HG03045 (cell line): ENCODE measurements around the gene EFHD1.
"Not testable (repeated sequence)": the region's sequence is repeated elsewhere in the genome, so short reads cannot be mapped to it uniquely, and the experiment has no call there.

Source experiments
- ATAC-seq: cut with Tn5 transposase; IDR thresholded peaks from one replicate; pipeline ENCODE4 v1.9.1; 2021; ENCODE audit warnings: mild to moderate bottlenecking, moderate library complexity; ENCODE audit not compliant: unreplicated experiment

The EFHD1 gene

GRCh38 chr2:232646726-232647125, 13.3 kb downstream of the EFHD1 start:
- no peak for ATAC-seq

DNA sequence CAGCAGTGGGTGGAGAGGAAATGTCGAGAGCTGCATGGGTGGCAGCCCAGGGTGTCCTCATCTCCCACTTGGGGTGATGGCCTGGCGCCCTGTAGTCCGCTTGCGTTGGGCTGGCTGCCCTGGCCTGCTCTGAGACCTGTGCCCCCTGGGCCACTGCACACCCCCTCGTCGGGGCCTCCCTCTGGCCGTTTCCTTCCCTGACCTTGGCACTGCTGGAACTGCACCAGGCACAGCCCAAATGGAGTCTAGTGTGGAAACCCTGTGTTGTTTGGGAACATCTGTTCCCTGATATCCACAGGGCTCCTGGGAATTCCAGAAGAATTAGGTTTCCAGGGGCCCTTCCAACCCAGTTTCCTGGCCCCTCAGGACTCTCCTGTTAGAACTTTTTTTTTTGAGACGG, 13.9 kb downstream of the EFHD1 start:
- ATAC-seq = no peak

- ATAC-seq = no peak
These were observed 15.6 kb downstream of the EFHD1 start for GRCh38 chr2:232649033-232649432.

GRCh38 chr2:232652505-232652851, 19.1 kb downstream of the EFHD1 start:
- no peak for ATAC-seq

GRCh38 chr2:232653441-232653840, 20.0 kb downstream of the EFHD1 start:
- no peak for ATAC-seq

- no peak for ATAC-seq
These were observed 22.0 kb downstream of the EFHD1 start for GRCh38 chr2:232655392-232655791.

DNA sequence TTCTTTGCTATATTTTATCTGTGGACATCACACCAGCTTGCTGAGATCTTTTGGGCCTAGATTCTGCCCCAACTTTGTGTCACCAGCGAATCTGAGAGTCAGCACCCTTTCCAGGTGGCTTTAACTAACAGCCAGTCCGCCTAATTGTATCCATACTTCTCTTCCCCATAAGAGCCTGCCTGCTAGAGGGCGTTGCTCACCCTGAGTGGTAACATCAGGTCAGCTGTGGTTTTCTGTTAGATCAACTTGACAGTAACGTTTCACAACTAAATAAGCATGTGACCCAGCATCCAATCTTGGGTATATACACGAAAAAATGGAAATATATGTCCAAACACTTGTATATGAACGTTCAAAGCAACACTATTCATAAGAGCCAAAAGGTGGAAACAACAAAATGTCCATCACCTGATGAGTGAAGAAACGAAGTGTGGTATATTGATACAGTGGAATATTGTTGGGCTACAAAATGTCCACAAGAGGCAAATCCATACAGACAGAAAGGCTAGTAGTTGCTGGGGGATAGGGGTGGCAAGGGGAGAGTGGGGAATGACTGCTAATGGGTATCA, 24.9 kb downstream of the EFHD1 start:
- no peak for ATAC-seq

GRCh38 chr2:232659359-232659758, 26.0 kb downstream of the EFHD1 start:
- no peak for ATAC-seq

DNA sequence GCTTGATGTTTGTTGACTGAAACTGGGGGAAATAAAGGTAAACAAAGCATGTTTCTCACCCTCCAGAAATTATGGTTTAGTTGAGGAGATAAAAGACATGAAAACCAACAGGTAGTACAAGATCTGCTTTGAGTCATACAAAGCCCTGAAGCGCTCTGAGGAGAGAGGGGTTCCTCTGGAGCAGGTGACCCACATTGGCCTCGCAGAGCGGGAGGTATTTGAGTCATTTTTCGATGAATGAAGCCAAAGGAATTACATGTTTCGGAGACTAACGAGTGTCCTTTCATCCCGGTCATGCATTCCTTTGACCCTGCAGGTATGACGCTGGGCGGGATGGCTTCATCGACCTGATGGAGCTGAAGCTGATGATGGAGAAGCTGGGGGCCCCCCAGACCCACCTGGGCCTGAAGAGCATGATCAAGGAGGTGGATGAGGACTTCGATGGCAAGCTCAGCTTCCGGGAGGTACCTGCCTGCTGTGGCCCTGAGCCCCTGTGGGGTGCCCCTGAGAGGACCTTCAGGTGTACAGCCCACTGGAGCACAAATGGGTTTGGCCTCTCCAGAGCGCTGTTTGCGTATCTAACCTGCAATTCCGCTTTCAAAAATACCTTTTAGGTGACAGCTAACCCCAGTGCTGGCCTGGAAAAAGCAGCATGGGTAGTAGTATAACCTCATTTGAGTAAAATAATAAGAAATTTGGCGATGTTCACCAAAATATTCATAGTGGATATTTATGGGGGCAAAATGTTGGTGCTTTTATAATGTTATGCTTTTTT, 29.3 kb downstream of the EFHD1 start:
- ATAC-seq = no peak

GRCh38 chr2:232666051-232666805, 32.8 kb downstream of the EFHD1 start:
- no peak for ATAC-seq

DNA sequence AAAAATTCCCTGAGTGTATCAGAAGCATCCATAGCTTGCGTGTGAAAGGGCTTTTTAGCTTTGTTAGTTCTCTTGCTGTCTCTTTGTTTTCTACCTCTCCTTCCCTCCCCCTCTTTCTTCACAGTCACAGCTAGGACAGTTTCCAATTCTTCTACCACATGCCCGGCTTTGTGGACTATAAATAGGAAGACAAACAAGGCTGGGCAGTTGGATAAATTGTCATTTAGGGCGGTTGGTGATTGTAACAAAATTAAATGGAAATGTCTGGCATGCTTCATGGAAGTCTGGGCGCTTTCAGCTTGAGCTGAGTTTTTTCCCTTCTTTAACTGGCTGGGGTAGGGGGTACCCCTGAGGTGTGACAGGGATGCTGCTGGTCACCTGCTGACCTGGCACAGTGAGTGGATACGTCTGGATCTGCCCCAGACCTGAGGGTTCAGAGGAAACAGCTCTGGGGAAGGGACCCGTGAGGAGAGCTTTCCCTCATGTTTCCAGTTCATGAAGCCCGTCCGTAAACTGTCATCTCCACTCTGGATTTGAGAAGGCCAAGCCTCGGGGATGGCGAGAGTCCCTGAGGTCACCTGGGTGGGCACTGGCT, 34.7 kb downstream of the EFHD1 start:
- ATAC-seq = no peak

DNA sequence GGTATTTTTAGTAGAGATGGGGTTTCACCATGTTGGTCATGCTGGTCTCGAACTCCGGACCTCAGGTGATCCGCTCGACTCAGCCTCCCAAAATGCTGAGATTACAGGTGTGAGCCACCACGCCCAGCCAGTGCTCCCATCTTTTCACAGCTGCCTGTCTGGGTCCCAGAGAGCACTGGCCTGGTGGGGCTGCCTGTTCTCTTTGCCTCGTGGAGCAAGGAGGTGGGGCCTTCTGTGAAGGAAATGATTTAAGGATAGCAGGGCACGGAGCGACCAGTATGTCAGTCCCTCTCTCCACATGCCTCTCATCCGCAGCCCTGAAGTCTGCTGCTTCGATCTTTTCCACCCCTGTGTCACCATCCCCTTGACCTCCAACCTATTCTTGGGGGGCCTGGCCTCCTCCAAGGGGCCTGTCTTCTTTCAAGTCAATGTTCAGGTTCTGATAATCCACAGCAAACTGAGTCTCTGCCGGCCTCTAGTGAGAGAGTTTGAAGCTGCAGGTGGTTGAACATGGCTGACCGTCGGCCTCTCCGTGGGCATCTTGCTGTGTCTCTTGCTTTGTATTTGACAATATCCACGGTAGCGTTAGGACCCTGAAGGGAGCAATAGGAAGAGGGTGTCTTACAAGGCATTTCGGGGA, 35.5 kb downstream of the EFHD1 start:
- no peak for ATAC-seq

- ATAC-seq = no peak
These were observed 39.2 kb downstream of the EFHD1 start for GRCh38 chr2:232672588-232672987.

DNA sequence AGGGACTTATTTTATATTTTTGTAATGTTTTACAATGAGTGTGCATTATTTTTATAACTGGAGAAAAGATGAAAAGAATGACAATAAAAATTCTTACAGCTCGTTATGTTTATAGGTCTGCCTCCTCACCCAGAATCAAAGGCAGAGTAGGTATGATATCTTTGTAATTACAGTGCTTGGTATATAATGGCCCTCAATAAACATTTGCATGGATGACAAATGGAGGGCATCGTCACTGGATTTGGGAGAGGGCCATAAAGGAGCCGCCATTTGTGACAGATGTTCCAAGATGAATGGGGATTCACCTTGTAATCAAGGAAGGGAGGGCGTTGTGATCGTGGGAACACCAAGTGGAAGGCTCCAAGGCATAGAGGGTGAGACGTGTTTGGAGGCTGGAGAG, 41.1 kb downstream of the EFHD1 start:
- ATAC-seq = no peak

DNA sequence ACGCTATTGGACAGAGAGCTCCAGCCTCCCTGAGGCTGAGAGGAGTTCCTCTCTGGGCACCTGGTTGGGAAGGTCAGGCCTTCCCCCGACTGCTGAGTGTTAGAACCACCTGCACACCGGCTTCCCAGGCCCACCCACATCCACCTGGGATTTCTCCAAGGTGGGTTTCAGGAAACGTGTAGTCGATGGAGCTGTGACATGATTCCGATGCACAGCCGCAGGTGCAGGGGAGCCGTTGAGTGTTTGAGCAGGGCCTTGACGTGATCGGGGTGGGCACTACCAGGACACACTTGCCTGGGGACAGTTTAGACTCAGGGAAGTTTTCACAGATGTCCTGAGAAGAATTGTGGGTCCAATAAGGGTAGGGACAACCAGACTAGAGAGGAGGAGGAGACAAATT, 42.0 kb downstream of the EFHD1 start:
- no peak for ATAC-seq

DNA sequence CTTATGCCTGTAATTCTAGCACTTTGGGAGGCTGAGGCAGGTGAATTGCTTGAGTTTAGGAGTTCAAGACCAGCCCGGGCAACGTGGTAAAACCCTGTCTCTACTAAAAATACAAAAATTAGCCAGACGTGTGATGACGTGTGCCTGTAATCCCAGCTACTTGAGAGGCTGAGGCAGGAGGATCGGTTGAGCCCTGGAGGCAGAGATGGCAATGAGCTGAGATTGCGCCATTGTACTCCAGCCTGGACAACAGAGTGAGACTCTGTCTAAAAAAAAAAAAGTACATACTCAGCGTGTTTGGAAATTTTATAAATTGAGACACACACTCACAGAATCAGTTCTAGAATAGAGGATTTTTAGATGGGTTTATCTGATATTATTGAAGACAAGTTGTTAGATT, 46.6 kb downstream of the EFHD1 start:
- no peak for ATAC-seq

DNA sequence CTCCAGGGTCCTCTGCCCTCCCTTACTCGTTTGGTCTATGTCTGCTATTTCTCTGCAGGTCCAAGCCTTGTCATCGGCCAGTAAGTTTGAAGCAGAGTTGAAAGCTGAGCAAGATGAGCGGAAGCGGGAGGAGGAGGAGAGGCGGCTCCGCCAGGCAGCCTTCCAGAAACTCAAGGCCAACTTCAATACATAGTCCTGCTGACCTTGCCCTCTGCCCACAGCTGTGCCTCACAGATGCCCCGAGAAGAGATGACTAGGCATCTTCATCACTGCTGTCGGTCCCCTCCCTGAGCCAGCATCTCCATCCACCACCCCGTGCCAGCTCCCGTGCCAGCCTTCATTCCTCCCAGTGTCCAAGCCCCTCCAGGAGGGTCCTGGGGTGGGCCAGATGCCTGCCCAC, 48.1 kb downstream of the EFHD1 start:
- ATAC-seq = no peak

GRCh38 chr2:232683368-232683767, 50.0 kb downstream of the EFHD1 start:
- ATAC-seq = no peak

DNA sequence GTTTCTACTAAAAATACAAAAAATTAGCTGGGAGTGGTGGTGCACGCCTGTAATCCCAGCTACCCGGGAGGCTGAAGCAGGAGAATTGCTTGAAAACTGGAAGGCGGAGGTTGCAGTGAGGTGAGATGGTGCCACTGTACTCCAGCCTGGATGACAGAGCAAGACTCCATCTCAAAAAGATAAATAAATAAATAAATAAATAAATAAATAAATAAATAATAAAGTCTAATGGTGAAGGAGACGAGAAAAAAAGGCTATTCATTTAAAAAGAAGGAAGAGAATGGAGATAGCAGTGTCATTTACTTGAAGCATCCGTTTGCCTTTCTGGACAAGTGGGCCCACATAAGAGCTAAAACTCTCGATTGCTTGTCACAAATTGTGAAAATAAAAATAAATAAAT, 52.0 kb downstream of the EFHD1 start:
- ATAC-seq = not testable (repeated sequence)

DNA sequence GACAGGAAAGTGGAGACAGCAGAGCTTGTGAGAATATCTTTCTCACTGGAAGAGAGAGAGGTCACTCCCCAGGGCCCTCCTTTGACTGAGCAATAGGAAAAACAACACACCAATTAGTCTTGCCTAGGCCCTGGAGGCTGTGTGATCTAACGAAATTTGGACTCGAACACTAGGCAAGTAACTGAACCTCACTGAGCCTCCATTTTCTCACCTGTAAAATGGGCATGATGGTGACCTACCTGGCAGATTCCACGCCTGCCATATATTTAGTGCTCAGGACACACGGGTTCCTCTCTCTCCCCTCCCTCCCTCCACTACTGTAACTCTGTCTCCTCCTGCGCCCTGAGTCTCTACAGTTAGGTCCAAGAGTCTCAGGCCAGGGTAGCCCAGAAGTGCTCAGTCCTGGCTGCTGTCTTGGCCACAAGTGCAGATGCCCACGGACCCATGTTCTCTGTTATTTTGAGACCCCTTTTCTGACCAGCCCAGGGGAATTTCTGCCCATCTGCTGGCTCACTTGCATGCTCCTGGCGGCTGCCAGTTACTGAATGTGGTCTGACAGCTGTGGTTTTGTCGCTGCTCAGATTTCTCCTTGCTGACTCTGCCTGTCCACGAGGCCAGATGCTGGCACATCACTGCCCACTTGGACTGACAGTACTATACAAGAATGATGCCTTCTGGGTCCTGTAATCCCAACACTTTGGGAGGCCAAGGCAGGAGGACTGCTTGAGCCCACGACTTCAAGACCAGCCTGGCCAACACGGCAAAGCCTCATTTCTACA, 54.2 kb downstream of the EFHD1 start:
- no peak for ATAC-seq

GRCh38 chr2:232688201-232688600, 54.8 kb downstream of the EFHD1 start:
- no peak for ATAC-seq
